Mucosa of rectum (tissue), 2 donors: Measurements from ENCODE around the gene ATP1B4.

ENCODE experiments used
- H3K27ac ChIP-seq, 2 donors: one replicate each; pipeline ENCODE4 v1.7.0; 2013; ENCODE audit warnings: inconsistent platforms in 2 of 2, low read depth in 2 of 2, low read length in 2 of 2
- H3K27me3 ChIP-seq, 2 donors: one replicate each; pipeline ENCODE4 v1.7.0; 2013; ENCODE audit warnings: low read length in 2 of 2; ENCODE audit not compliant: control insufficient read depth in 2 of 2, insufficient read depth in 2 of 2
- H3K36me3 ChIP-seq, 2 donors: one replicate each; pipeline ENCODE4 v1.7.0; 2013; ENCODE audit warnings: low read length in 2 of 2; ENCODE audit not compliant: control insufficient read depth in 2 of 2, insufficient read depth in 2 of 2
- H3K4me1 ChIP-seq, 2 donors: one replicate each; pipeline ENCODE4 v1.7.0; 2013; ENCODE audit warnings: low read length in 2 of 2, mild to moderate bottlenecking in 1 of 2; ENCODE audit not compliant: control insufficient read depth in 2 of 2, insufficient read depth in 2 of 2
- H3K4me3 ChIP-seq, 2 donors: one replicate each; pipeline ENCODE4 v1.7.0; 2013; ENCODE audit warnings: low read length in 2 of 2
- H3K9ac ChIP-seq, 2 donors: one replicate each; pipeline ENCODE4 v1.7.0; 2013; ENCODE audit warnings: low read length in 2 of 2, low read depth in 1 of 2, mild to moderate bottlenecking in 1 of 2
- H3K9me3 ChIP-seq, 2 donors: one replicate each; pipeline ENCODE4 v1.7.0; 2013; ENCODE audit warnings: low read length in 2 of 2; ENCODE audit not compliant: control insufficient read depth in 2 of 2
- donor health status: healthy.
- donor health status: Normal muscosa, but diverticular disease.

Gene ATP1B4

GRCh38 chrX:120372667-120373370 is 10.9 kb downstream of the ATP1B4 start:
- no peak overlapping the region for H3K27ac ChIP-seq
- H3K4me1 ChIP-seq, result no peaks in the 10 kb centered on the region
- H3K36me3 ChIP-seq, result no peaks in the 10 kb centered on the region
- no peak overlapping the region for H3K9ac ChIP-seq
- no peak overlapping the region for H3K4me3 ChIP-seq
- no peaks in the 10 kb centered on the region for H3K9me3 ChIP-seq
- H3K27me3 ChIP-seq, result no peaks in the 10 kb centered on the region

- Histone ChIP-seq H3K9me3 (no peaks in the 10 kb centered on the region), H3K27ac (no peak overlapping the region), H3K4me3 (no peak overlapping the region), H3K9ac (no peak overlapping the region), H3K36me3 (no peaks in the 10 kb centered on the region), H3K4me1 (no peaks in the 10 kb centered on the region), H3K27me3 (peaks cover 0 to 9% of the 10 kb centered on the region in 2 donors)
Observed at GRCh38 chrX:120377179-120377578, 15.3 kb downstream of the ATP1B4 start.

- no peak overlapping the region for H3K9ac ChIP-seq
- no peaks in the 10 kb centered on the region for H3K36me3 ChIP-seq
- no peaks in the 10 kb centered on the region for H3K4me1 ChIP-seq
- no peak overlapping the region for H3K27ac ChIP-seq
- H3K4me3 ChIP-seq, result no peak overlapping the region
- no peaks in the 10 kb centered on the region for H3K9me3 ChIP-seq
- H3K27me3 ChIP-seq, result peaks cover 0 to 9% of the 10 kb centered on the region in 2 donors
Observed at GRCh38 chrX:120377715-120378114, 15.8 kb downstream of the ATP1B4 start.

GRCh38 chrX:120378570-120378969 is 16.7 kb downstream of the ATP1B4 start:
- Histone ChIP-seq H3K4me1 (no peaks in the 10 kb centered on the region), H3K27me3 (peaks cover 0 to 9% of the 10 kb centered on the region in 2 donors), H3K9me3 (no peaks in the 10 kb centered on the region), H3K4me3 (no peak overlapping the region), H3K36me3 (no peaks in the 10 kb centered on the region), H3K9ac (no peak overlapping the region), H3K27ac (no peak overlapping the region)

GRCh38 chrX:120379937-120380681 is 18.2 kb downstream of the ATP1B4 start:
- Histone ChIP-seq H3K9ac (no peak overlapping the region), H3K4me1 (no peaks in the 10 kb centered on the region), H3K27ac (no peak overlapping the region), H3K36me3 (no peaks in the 10 kb centered on the region), H3K4me3 (no peak overlapping the region), H3K9me3 (no peaks in the 10 kb centered on the region), H3K27me3 (peaks cover 0 to 9% of the 10 kb centered on the region in 2 donors)

GRCh38 chrX:120380699-120381098 is 18.8 kb downstream of the ATP1B4 start:
- no peaks in the 10 kb centered on the region for H3K9me3 ChIP-seq
- no peak overlapping the region for H3K4me3 ChIP-seq
- H3K27me3 ChIP-seq, result peaks cover 0 to 9% of the 10 kb centered on the region in 2 donors
- no peaks in the 10 kb centered on the region for H3K4me1 ChIP-seq
- no peak overlapping the region for H3K9ac ChIP-seq
- no peaks in the 10 kb centered on the region for H3K36me3 ChIP-seq
- H3K27ac ChIP-seq, result no peak overlapping the region

- Histone ChIP-seq H3K27me3 (no peaks in the 10 kb centered on the region), H3K27ac (no peak overlapping the region), H3K4me1 (no peaks in the 10 kb centered on the region), H3K9ac (no peak overlapping the region), H3K36me3 (no peaks in the 10 kb centered on the region), H3K9me3 (no peaks in the 10 kb centered on the region), H3K4me3 (no peak overlapping the region)
Observed at GRCh38 chrX:120401301-120401700, 39.4 kb downstream of the ATP1B4 start.

- no peaks in the 10 kb centered on the region for H3K36me3 ChIP-seq
- no peak overlapping the region for H3K9ac ChIP-seq
- H3K27me3 ChIP-seq, result peaks cover 0 to 2% of the 10 kb centered on the region in 2 donors
- no peaks in the 10 kb centered on the region for H3K9me3 ChIP-seq
- no peak overlapping the region for H3K27ac ChIP-seq
- no peak overlapping the region for H3K4me3 ChIP-seq
- no peaks in the 10 kb centered on the region for H3K4me1 ChIP-seq
Observed at GRCh38 chrX:120402369-120402768, 40.5 kb downstream of the ATP1B4 start.

- Histone ChIP-seq H3K27ac (no peak overlapping the region), H3K9me3 (no peaks in the 10 kb centered on the region), H3K9ac (no peak overlapping the region), H3K36me3 (no peaks in the 10 kb centered on the region), H3K27me3 (peaks cover 0 to 2% of the 10 kb centered on the region in 2 donors), H3K4me3 (no peak overlapping the region), H3K4me1 (no peaks in the 10 kb centered on the region)
Observed at GRCh38 chrX:120406638-120407037, 44.7 kb downstream of the ATP1B4 start.

- Histone ChIP-seq H3K27ac (no peak overlapping the region), H3K27me3 (peaks cover 0 to 2% of the 10 kb centered on the region in 2 donors), H3K9me3 (no peaks in the 10 kb centered on the region), H3K4me3 (no peak overlapping the region), H3K36me3 (no peaks in the 10 kb centered on the region), H3K9ac (no peak overlapping the region), H3K4me1 (no peaks in the 10 kb centered on the region)
Observed at GRCh38 chrX:120408168-120408567, 46.3 kb downstream of the ATP1B4 start.
